ENCODE data around the gene PPFIBP1. TPM values are rescaled to one million over a fixed set of nuclear protein-coding genes. Genes with fewer than 3 reads are reported as not detected.

The PPFIBP1 gene
- total RNA-seq, 1 donor from 2014 or later = 84.1 TPM

GRCh38 chr12:27486961-27487360 is 37.0 kb upstream of the PPFIBP1 start:
- Mint-ChIP-seq H3K27me3 (ENCODE audit: unreplicated experiment) (no peaks in the 10 kb centered on the region), H3K4me3 (ENCODE audit: unreplicated experiment) (no peak overlapping the region), H3K9me3 (ENCODE audit: unreplicated experiment) (no peaks in the 10 kb centered on the region), H3K27ac (ENCODE audit: unreplicated experiment) (no peak overlapping the region), H3K36me3 (ENCODE audit: unreplicated experiment) (peaks cover 2% of the 10 kb centered on the region), H3K4me1 (ENCODE audit: unreplicated experiment) (no peaks in the 10 kb centered on the region)
- TF ChIP-seq CTCF (IDR thresholded peaks at IDR 0.05) = no peak
- no peak for DNase-seq (ENCODE audit: extremely low spot score, unreplicated experiment)

GRCh38 chr12:27488479-27488878 is 35.5 kb upstream of the PPFIBP1 start:
- Mint-ChIP-seq H3K9me3 (ENCODE audit: unreplicated experiment) (no peaks in the 10 kb centered on the region), H3K27ac (ENCODE audit: unreplicated experiment) (no peak overlapping the region), H3K27me3 (ENCODE audit: unreplicated experiment) (no peaks in the 10 kb centered on the region), H3K4me3 (ENCODE audit: unreplicated experiment) (no peak overlapping the region), H3K36me3 (ENCODE audit: unreplicated experiment) (peaks cover 2% of the 10 kb centered on the region), H3K4me1 (ENCODE audit: unreplicated experiment) (no peaks in the 10 kb centered on the region)
- no peak for DNase-seq (ENCODE audit: extremely low spot score, unreplicated experiment)
- no peak for TF ChIP-seq CTCF (IDR thresholded peaks at IDR 0.05)

- H3K4me1 Mint-ChIP-seq (ENCODE audit: unreplicated experiment) = no peaks in the 10 kb centered on the region
- H3K4me3 Mint-ChIP-seq (ENCODE audit: unreplicated experiment) = no peak overlapping the region
- no peaks in the 10 kb centered on the region for H3K9me3 Mint-ChIP-seq (ENCODE audit: unreplicated experiment)
- H3K36me3 Mint-ChIP-seq (ENCODE audit: unreplicated experiment) = peaks cover 2% of the 10 kb centered on the region
- H3K27me3 Mint-ChIP-seq (ENCODE audit: unreplicated experiment) = no peaks in the 10 kb centered on the region
- no peak for DNase-seq (ENCODE audit: extremely low spot score, unreplicated experiment)
- no peak overlapping the region for H3K27ac Mint-ChIP-seq (ENCODE audit: unreplicated experiment)
- TF ChIP-seq CTCF (IDR thresholded peaks at IDR 0.05) = no peak
These were observed 32.8 kb upstream of the PPFIBP1 start for GRCh38 chr12:27491226-27491625.

GRCh38 chr12:27493260-27493940 is 30.6 kb upstream of the PPFIBP1 start:
- H3K36me3 Mint-ChIP-seq (ENCODE audit: unreplicated experiment) = peaks cover 2% of the 10 kb centered on the region
- no peaks in the 10 kb centered on the region for H3K27me3 Mint-ChIP-seq (ENCODE audit: unreplicated experiment)
- H3K4me3 Mint-ChIP-seq (ENCODE audit: unreplicated experiment) = no peak overlapping the region
- no peak for TF ChIP-seq CTCF (IDR thresholded peaks at IDR 0.05)
- H3K27ac Mint-ChIP-seq (ENCODE audit: unreplicated experiment) = no peak overlapping the region
- no peaks in the 10 kb centered on the region for H3K4me1 Mint-ChIP-seq (ENCODE audit: unreplicated experiment)
- H3K9me3 Mint-ChIP-seq (ENCODE audit: unreplicated experiment) = no peaks in the 10 kb centered on the region
- no peak for DNase-seq (ENCODE audit: extremely low spot score, unreplicated experiment)

- no peak overlapping the region for H3K27ac Mint-ChIP-seq (ENCODE audit: unreplicated experiment)
- no peak for TF ChIP-seq CTCF (IDR thresholded peaks at IDR 0.05)
- DNase-seq (ENCODE audit: extremely low spot score, unreplicated experiment) = no peak
- H3K4me3 Mint-ChIP-seq (ENCODE audit: unreplicated experiment) = no peak overlapping the region
- no peaks in the 10 kb centered on the region for H3K4me1 Mint-ChIP-seq (ENCODE audit: unreplicated experiment)
- H3K27me3 Mint-ChIP-seq (ENCODE audit: unreplicated experiment) = no peaks in the 10 kb centered on the region
- no peaks in the 10 kb centered on the region for H3K36me3 Mint-ChIP-seq (ENCODE audit: unreplicated experiment)
- no peaks in the 10 kb centered on the region for H3K9me3 Mint-ChIP-seq (ENCODE audit: unreplicated experiment)
These were observed 26.6 kb upstream of the PPFIBP1 start for GRCh38 chr12:27497446-27497845.
